Panc1 (cell line): ENCODE measurements around the gene MOGAT3. TPM values are rescaled to one million over a fixed set of nuclear protein-coding genes. Genes with fewer than 3 reads are reported as not detected.

ENCODE experiments used
- ATAC-seq: fragments of 200-7000 bp; cut with Tn5 transposase; 2 replicates; pipeline ENCODE4 v1.9.1; 2020; ENCODE audit warnings: mild to moderate bottlenecking, moderate library complexity
- BruUV-seq: library from RNA; stranded (reverse); fragments of 400-500 nt; replicated peaks from 2 replicates; lab custom pipeline; 2021; lab: Mats Ljungman, UMichigan
- CTCF ChIA-PET: fragments of 300-600 bp; sonication (Branson Sonifier 250); formaldehyde crosslinking; loops from one replicate; lab custom pipeline; 2022; ENCODE audit warnings: antibody characterized with exemption; lab: Charles Lee
- POLR2A ChIA-PET: fragments of 300-600 bp; sonication (Branson Sonifier 250); formaldehyde crosslinking; loops from one replicate; lab custom pipeline; 2022; ENCODE audit warnings: antibody characterized with exemption; lab: Charles Lee
- DNase-seq: peaks from one replicate; pipeline ENCODE4 v3.0.0-alpha.2; 2010; ENCODE audit warnings: low read depth, low spot score
- H3K27ac ChIP-seq: 2 replicates; pipeline ENCODE4 v1.5.1; 2011; ENCODE audit warnings: mild to moderate bottlenecking, low read length, inconsistent platforms
- H3K27me3 ChIP-seq: fragments of 200-500 bp; sonication (Bioruptor generic); 2 replicates; pipeline ENCODE4 v1.6.0; 2014; ENCODE audit warnings: low read length, inconsistent platforms; ENCODE audit not compliant: control insufficient read depth, insufficient read depth
- H3K36me3 ChIP-seq: fragments of 200-500 bp; sonication (Bioruptor generic); 2 replicates; pipeline ENCODE4 v1.5.1; 2014; ENCODE audit warnings: inconsistent platforms, mild to moderate bottlenecking, low read length, moderate library complexity; ENCODE audit not compliant: control insufficient read depth, insufficient read depth
- H3K4me1 ChIP-seq: 2 replicates; pipeline ENCODE4 v1.5.1; 2011; ENCODE audit warnings: inconsistent platforms, mild to moderate bottlenecking, low read length, moderate library complexity; ENCODE audit not compliant: control insufficient read depth, insufficient read depth
- H3K4me3 ChIP-seq, 2 experiments: 2 replicates each; pipeline ENCODE4 v1.5.1; 2011 to 2012; ENCODE audit warnings: low read depth in 2 of 2, low read length in 2 of 2, mild to moderate bottlenecking in 2 of 2, inconsistent platforms in 1 of 2, moderate library complexity in 1 of 2
- H3K9me3 ChIP-seq: fragments of 200-500 bp; sonication (Bioruptor generic); 2 replicates; pipeline ENCODE4 v1.5.1; 2014; ENCODE audit warnings: low read depth, mild to moderate bottlenecking, inconsistent platforms, low read length, moderate library complexity; ENCODE audit not compliant: control insufficient read depth, insufficient read depth
- POLR2AphosphoS5 ChIP-seq: IDR thresholded peaks from 2 replicates; pipeline ENCODE4 v1.6.1; 2012; ENCODE audit warnings: mild to moderate bottlenecking, low read depth, low read length, moderate library complexity
- SIN3A ChIP-seq: IDR thresholded peaks from 2 replicates; pipeline ENCODE4 v1.6.1; 2012; ENCODE audit warnings: low read depth, mild to moderate bottlenecking, low read length, moderate library complexity, borderline replicate concordance; ENCODE audit not compliant: insufficient read depth
- TCF7L2 ChIP-seq: IDR thresholded peaks from 2 replicates; pipeline ENCODE4 v1.6.1; 2011; ENCODE audit warnings: mild to moderate bottlenecking, low read depth, low read length, inconsistent platforms
- in situ Hi-C: cut with HindIII; loops from 2 replicates; pipeline ENCODE4 v1.10.0; 2016; ENCODE audit warnings: low sequenced_read_pairs, low pct_unique_long_range_greater_than_20kb
- intact Hi-C: fragments of 100-400 bp; cut with micrococcal nuclease; formaldehyde crosslinking; loops from one replicate; pipeline ENCODE4 v1.10.0; 2022; ENCODE audit not compliant: unreplicated experiment
- total RNA-seq: library from RNA; stranded (reverse); gene quantifications from one replicate; pipeline ENCODE4 v1.2.1, GENCODE V29; 2021; ENCODE audit not compliant: unreplicated experiment
- TF ChIP-seq, protein P1 (sequence below): fragments of 450-650 bp; IDR thresholded peaks from 2 replicates; pipeline ENCODE4 v1.5.1; 2017; ENCODE audit warnings: mild to moderate bottlenecking
- TF ChIP-seq, protein P2 (sequence below), 2 experiments: IDR thresholded peaks; 2 replicates each; pipeline ENCODE4 v1.6.1; 2011 to 2012; ENCODE audit warnings: low read depth in 2 of 2, control low read depth in 1 of 2, low read length in 1 of 2, mild to moderate bottlenecking in 1 of 2, moderate library complexity in 1 of 2; ENCODE audit not compliant: insufficient read depth in 1 of 2

MOGAT3 gene
- total RNA-seq, 1 experiment from 2014 or later = 0.23 TPM

DNA sequence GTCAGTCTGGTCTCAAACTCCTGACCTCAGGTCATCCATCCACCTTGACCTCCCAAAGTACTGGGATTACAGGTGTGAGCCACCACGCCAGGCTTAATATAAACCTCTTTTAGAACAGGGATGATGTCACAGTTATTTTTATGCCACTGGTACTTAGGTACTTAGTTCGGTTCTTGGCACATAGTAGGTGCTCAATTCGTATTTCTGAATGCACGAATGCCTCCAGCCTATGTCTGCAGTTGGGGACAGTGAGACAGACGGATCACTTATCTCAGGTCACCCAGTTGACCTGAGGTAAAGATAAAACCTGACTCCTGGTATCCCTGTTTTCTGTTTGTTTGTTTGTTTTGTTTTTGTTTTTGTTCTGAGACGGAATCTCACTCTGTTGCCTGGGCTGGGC, 14.6 kb downstream of the MOGAT3 start:
- Histone ChIP-seq H3K9me3 (no peaks in the 10 kb centered on the region), H3K4me3 (no peak overlapping the region), H3K27me3 (no peaks in the 10 kb centered on the region), H3K27ac (no peak overlapping the region), H3K4me1 (no peaks in the 10 kb centered on the region), H3K36me3 (no peaks in the 10 kb centered on the region)
- ChIA-PET CTCF (interaction anchor here (0.6 kb wide), 1 partner anchor 42 kb away, joined by 4 read pairs; no protein-coding TSS in a partner anchor), POLR2A (interaction anchor here (0.6 kb wide), 1 partner anchor 7 kb away, joined by 7 read pairs; no protein-coding TSS in a partner anchor)
- no TSS peak for BruUV-seq
- in situ Hi-C loops (no loop called here), intact Hi-C loops (no loop called here)
- no peak for DNase-seq
- ATAC-seq = no peak
- TF ChIP-seq TCF7L2 = no peak
- TF ChIP-seq, protein P1, sequence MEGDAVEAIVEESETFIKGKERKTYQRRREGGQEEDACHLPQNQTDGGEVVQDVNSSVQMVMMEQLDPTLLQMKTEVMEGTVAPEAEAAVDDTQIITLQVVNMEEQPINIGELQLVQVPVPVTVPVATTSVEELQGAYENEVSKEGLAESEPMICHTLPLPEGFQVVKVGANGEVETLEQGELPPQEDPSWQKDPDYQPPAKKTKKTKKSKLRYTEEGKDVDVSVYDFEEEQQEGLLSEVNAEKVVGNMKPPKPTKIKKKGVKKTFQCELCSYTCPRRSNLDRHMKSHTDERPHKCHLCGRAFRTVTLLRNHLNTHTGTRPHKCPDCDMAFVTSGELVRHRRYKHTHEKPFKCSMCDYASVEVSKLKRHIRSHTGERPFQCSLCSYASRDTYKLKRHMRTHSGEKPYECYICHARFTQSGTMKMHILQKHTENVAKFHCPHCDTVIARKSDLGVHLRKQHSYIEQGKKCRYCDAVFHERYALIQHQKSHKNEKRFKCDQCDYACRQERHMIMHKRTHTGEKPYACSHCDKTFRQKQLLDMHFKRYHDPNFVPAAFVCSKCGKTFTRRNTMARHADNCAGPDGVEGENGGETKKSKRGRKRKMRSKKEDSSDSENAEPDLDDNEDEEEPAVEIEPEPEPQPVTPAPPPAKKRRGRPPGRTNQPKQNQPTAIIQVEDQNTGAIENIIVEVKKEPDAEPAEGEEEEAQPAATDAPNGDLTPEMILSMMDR = no peak
- TF ChIP-seq POLR2AphosphoS5 = no peak
- TF ChIP-seq SIN3A = no peak
- TF ChIP-seq, protein P2, sequence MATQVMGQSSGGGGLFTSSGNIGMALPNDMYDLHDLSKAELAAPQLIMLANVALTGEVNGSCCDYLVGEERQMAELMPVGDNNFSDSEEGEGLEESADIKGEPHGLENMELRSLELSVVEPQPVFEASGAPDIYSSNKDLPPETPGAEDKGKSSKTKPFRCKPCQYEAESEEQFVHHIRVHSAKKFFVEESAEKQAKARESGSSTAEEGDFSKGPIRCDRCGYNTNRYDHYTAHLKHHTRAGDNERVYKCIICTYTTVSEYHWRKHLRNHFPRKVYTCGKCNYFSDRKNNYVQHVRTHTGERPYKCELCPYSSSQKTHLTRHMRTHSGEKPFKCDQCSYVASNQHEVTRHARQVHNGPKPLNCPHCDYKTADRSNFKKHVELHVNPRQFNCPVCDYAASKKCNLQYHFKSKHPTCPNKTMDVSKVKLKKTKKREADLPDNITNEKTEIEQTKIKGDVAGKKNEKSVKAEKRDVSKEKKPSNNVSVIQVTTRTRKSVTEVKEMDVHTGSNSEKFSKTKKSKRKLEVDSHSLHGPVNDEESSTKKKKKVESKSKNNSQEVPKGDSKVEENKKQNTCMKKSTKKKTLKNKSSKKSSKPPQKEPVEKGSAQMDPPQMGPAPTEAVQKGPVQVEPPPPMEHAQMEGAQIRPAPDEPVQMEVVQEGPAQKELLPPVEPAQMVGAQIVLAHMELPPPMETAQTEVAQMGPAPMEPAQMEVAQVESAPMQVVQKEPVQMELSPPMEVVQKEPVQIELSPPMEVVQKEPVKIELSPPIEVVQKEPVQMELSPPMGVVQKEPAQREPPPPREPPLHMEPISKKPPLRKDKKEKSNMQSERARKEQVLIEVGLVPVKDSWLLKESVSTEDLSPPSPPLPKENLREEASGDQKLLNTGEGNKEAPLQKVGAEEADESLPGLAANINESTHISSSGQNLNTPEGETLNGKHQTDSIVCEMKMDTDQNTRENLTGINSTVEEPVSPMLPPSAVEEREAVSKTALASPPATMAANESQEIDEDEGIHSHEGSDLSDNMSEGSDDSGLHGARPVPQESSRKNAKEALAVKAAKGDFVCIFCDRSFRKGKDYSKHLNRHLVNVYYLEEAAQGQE (IDR thresholded peaks at IDR 0.05; ENCODE audit: insufficient read depth in 1 of 2, low read depth in 2 of 2, low read length in 1 of 2) = no peak

DNA sequence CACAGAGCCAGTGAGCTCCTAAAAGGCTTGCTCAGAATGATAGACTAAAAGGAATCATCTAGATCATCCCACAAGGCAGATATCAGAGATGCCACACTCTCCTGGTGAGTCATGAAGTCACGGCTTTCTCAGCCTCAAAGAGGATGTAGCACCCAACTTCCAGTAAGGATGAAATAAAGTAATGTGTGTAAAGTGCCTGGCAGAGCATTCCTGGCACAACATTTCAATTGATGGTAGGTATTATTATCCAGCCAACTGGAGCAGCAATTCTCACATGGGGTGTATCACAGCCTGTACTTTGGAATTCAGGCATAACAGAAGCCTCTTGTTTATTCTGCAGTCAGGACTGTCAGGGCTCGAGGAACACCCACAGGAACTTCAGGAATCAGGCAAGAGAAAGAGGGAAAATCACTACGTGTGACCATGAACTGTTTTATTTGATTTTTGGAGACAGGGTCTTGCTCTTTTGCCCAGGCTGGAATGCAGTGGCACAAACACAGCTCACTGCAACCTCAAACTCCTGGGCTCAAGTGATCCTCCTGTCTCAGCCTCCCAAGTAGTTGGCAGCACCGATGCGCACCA, 15.5 kb downstream of the MOGAT3 start:
- intact Hi-C loops = no loop called here
- in situ Hi-C loops = no loop called here
- no peak overlapping the region for H3K4me3 ChIP-seq
- no TSS peak for BruUV-seq
- TF ChIP-seq, protein P2 (IDR thresholded peaks at IDR 0.05; ENCODE audit: insufficient read depth in 1 of 2, low read depth in 2 of 2, low read length in 1 of 2) = no peak
- TF ChIP-seq TCF7L2 (no peak), SIN3A (no peak), POLR2AphosphoS5 (no peak)
- TF ChIP-seq, protein P1 = no peak
- no peaks in the 10 kb centered on the region for H3K4me1 ChIP-seq
- H3K27ac ChIP-seq = no peak overlapping the region
- ChIA-PET CTCF (no interaction called here), POLR2A (no interaction called here)
- H3K36me3 ChIP-seq = no peaks in the 10 kb centered on the region
- H3K27me3 ChIP-seq = 0 out of 2 replicates have a peak, but pooled peaks cover 2% of the 10 kb centered on the region
- no peaks in the 10 kb centered on the region for H3K9me3 ChIP-seq
- DNase-seq (no peak), ATAC-seq (no peak)
